T-helper 2 cell treated with Interferon-gamma antibody and Interleukin-4, amounts not matched to agents 100 ng/mL and 5 ng/mL, for 36 hours (primary cell): ENCODE measurements around the gene FGF23. TPM values are rescaled to one million over a fixed set of nuclear protein-coding genes. Genes with fewer than 3 reads are reported as not detected.

Experiments used
- intact Hi-C: fragments of 100-400 bp; cut with micrococcal nuclease; formaldehyde crosslinking; loops from one replicate; pipeline ENCODE4 v1.15.1; 2023
- total RNA-seq: library from RNA; stranded (reverse); gene quantifications from 2 replicates; pipeline ENCODE4 v1.2.3, GENCODE V29; 2022

FGF23 gene
- total RNA-seq, 1 donor from 2014 or later, result not detected

DNA sequence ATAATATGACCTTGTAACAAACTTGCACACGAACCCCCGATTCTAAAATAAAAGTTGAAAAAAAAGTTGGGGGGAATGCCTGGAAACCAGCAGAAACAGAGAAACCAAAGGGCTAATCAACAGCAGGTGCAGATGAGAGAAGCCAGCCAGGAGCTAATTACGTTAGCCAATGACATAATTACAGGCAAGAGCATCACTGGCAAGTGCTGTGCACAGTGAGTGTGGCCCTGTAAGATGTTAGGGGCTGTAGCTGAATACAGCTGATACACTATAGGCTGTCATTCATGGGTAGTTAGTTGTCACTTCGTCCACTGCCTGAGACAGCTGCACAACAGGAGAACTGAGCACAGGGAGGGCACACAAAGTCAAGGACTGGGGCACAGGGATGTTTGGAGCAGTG, 7.3 kb upstream of the FGF23 start:
- intact Hi-C loops, result no loop called here

DNA sequence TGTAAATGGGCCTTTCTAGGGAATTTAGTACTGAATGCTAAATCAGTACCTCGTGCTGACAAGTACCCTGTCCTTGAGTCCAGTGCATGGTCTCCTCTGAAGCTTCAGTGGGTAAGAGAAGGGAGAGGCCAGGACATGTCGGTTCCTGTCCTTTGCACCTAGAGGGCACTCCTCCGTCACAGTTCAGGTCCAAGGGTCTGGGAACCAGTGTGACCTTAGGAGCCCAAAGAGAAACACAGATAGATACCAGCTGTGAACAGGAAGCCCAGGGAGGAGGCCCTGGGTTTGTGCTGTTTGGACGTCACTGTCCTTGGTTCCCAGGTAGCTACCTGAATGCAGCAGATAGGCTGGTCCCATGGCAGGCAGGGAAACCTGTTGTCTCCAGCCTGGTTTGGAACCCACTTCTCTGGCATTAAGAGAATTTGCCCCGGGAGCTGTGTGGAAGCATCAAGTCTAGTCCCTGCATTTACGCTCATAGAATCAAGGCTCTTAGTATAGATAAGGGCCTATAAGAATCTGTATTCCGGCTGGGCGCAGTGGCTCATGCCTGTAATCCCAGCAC, 3.9 kb upstream of the FGF23 start:
- intact Hi-C loops, result no loop called here

DNA sequence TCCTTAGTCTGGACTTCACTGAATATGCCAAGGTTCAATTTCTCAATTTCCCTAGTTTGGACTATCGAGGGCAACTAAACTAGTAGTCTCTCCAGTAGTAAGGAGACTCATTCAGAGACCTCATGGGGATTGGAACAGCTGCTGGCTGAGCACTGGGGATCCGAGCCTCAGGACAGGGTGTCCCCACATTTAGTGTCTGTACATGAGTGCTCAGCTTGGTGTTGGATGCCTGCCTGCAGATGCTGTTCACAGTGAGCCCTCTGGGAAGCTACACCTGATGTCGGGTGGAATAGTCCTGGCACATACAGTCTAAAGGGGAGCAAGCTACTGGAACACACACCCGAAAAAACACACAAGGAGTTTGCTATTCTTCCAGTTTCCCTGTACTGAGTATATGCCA, 820 bp upstream of the FGF23 start:
- intact Hi-C loops, result no loop called here

DNA sequence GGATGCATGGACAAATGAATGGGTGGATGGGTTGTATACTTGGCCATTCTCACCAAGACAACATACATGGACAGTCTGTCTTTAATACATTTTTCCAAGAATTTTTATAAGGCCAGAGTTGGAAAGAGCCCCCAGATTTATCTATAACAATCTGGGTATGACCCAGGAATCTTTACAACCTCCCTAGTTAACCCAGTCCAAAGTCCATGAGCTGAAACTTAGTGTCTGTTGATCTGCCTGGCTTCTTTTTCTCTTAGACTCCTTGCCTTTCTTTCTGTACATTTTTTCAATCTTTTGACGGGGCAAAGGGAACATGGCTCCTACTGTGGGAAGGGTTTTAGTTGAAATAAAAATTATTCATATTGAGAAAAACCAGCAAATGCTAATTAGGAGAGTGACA, 740 bp downstream of the FGF23 start:
- intact Hi-C loops, result no loop called here

DNA sequence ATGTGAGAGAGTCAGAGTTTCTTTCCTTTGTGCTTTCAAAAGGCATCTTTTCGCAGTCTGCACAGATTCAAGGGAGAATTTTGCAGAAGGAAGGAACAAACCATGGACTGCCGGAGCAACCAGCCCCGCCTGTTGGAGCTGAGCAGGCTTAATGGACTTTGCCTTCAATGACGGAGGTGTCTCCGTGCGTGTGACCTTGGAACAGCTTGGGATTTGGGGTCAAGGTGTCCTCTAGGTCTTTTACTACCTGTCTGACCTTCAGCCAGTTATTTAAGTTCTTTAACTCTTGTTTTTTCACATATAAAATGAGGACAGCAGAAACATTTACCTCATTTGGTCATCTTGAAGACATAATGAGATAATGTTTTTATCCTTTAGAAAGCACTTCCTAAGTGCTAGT, 4.1 kb downstream of the FGF23 start:
- intact Hi-C loops, result no loop called here

DNA sequence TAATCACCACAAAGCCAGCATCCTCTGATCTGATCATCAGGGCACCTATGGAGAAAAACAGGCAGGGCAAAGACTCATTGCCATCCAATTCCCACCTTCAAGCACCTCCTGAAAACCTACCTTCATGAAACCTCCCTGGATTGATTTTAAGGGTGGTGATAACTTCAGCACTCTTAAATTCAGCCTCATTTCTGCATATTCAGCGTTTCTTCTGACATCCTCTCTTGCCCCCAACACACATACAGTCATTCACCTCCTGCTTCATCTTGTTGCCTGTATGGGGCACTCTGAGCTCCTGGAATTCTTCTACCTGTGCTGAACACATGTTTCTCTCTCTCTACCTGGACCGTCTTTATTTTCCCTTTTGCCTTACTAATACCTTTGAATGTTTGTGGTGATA, 6.9 kb downstream of the FGF23 start:
- intact Hi-C loops, result no loop called here

DNA sequence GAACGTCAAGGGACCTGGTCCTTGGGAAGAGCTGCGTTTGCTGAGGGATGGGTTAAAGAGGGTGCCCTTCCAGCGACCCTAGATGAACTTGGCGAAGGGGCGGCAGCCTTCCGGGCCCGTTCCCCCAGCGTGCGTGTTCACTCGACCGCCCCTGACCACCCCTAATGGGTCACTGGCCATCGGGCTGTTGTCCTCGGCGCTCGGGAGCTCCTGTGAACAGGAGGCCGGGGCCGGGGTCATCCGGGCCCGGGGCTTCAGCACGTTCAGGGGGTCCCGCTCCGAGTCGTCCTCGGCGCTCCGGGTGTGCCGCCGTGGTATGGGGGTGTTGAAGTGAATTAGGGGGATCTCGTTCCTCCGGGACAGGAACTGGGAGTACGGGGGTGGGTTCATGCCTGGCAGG, 9.2 kb downstream of the FGF23 start:
- intact Hi-C loops, result no loop called here

DNA sequence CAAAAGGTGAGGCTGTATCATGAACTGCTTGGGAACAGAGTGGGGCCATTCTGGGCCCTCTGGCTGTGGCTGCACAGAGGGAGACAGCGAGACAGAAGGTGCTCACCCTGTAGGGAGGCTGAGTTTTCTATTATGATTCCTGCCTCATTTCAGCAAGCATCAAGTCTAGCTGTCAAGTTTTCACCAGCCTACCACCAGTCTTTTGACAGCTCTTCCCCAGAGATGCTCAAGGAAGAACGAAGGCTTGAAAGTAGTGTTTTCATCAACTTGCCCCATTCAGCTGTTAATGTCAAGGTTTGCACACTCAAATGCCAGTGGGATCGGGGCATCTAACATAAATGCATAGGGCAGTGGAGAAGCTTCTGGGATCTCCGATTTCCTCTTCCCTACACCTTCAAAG, 10.0 kb downstream of the FGF23 start:
- intact Hi-C loops, result no loop called here

DNA sequence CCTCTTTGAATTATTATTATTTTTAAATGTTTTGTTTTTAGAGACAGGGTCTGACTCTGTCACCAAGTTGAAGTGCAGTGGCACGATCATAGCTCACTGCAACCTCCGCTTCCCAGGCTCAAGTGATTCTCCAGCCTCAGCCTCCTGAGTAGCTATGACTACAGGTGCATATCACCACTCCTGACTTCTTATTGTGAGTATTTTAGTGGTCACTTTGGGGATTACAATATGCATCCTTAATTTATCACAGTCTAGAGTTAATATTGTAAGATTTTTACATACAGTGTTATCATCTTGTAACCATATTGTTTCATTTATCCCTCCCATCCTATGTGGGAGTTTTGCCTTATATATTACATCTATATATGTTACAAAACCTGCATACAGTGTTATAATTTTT, 13.4 kb downstream of the FGF23 start:
- intact Hi-C loops, result no loop called here

DNA sequence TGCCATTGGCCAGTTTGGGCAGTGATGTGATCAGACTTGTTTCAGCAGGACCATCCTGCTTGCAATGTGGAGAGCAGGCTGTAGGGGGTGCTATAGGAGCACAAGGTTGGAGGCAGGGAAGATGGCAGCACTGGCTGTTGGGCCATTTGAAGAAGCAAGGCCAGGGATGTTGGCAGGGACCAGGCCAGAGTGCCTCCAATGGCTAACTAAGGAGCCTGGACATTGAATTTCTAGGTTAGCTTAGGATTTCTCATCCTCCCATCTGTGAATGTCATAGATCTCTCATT, 23.5 kb downstream of the FGF23 start:
- intact Hi-C loops, result loop anchor here (10.0 kb wide), 1 partner anchor 729 kb away; no protein-coding TSS in a partner anchor

DNA sequence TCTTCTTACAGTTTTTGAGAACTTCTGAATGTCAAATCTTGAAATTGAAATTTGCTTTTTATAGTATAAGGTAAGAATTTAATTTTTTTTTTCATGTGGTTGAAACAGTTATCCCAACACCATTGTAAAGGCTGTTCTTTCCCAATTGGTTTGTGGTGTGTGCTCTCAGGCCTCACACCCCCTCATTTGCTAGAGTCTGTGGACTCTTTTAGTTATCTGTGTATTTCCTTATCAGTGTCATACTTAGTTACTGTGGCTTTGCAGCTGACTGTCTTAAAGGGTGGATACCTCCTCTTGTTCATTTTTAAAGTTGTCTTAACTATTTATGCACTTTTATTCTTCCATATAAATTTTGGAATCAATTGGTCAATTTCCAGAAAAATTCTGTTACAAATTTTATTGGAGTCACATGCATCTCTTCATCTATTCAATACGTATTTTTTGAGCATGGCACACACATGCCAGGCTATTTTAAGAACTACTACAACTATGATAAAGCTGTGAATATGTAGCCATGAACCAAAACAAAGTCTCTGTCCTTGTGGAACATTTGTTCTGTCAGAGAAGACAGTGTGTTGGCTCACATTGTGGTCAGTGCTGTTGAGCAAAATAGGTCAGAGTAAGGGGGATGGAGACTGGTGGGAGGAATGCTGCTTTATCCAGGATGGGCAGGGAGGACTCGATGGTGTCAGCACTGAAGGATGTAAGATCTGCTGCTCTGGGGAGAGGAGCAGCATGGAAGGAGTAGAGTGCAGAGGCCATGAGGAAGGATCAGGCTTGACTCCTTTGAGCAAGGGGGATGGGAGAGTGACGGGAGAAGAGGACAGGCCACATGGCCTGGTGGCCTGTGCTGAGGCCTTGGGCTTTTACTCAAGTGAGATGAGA, 24.1 kb downstream of the FGF23 start:
- intact Hi-C loops, result loop anchor here (10.0 kb wide), 1 partner anchor 729 kb away; no protein-coding TSS in a partner anchor

DNA sequence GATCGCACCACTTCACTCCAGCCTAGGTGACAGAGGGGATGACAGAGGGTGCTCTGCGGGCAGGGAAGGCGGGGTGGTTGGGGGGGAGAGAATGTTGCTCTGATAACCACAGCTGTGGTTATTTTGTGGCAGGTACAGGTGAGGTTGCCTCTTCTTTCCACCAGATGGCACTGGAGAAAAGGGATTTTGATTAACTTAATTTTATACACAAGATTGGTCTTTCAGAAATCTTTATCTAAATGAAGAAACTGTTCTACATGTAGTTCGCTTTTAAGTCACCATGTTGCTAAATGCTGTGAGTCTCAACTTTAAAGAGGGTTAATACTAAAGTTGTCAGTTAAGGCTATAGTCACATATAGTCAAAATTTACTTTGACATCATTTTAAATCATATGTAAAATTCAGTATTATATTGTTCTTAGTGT, 25.7 kb downstream of the FGF23 start:
- intact Hi-C loops, result loop anchor here (2.0 to 10.0 kb wide), 3 partner anchors 173 to 731 kb away; no protein-coding TSS in a partner anchor

DNA sequence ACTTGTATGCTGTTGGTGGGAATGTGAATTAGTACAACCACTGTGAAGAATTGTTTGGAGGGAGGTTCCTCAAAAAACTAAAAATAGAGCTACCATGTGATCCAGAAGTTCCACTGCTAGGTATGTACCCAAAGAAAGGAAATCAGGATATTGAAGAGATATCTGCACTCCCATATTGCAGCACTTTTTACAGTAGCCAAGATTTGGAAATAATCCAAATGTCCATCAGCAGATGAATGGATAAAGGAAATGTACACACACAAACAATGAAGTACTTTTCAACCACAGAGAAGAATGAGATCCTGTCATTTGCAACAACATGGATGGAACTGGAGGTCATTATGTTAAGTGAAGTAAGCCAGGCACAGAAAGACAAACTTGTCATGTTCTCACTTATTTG, 32.6 kb downstream of the FGF23 start:
- intact Hi-C loops, result no loop called here

DNA sequence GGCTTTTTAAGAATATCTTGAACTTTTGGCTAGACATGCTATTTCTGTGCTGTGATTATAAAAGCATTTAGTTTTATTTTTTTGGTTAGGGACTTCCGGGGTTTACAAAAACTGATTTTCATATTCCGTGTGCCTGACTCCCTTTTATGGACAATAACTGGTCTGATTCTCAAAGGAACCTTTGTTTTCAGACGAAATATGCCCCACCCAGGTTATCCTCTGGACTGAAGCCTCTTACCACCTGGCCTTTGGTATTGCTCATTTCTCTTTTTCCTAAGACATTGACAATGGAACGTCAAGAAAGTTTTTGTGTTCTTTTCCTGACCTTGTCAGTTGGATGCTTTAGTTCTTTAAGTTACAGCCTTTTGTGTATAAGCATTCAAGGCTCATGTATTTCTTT, 47.7 kb downstream of the FGF23 start:
- intact Hi-C loops, result no loop called here

DNA sequence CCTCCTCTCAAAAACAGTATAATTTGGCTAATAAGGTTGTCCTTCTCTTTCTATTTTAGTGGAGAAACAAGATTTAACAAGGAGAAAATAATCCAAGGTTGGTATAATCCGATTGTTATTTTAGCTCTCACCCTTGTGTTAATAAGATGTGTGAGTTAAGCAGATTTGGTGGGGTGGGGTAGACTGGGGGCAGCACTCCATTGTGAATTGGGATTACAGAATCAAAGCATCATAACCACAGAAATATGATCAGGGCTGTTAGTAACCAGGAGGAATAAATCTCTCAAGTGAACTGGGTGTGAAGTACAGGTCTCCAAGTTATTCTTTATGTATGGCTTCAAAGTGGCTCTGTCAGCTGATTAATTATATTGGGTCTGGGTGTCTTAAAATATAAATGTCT, 48.3 kb downstream of the FGF23 start:
- intact Hi-C loops, result no loop called here

DNA sequence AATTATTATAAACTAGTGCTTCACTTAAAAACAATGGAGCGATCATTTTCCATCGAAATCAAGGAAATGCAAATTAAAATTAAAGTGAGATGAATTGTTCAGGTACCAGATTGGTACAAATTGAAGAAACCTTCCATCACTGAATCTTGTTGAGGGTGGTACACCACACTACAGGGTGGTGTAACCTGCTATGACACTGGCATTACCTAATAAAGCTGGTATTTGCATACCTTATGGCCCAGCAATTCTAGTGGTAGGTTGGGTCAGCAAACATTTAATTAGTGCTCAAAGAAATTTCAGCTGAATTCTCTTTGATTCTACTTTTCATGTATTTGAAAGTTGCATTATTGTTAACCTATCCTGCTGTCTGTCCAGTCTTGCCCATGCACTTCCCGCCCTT, 49.3 kb downstream of the FGF23 start:
- intact Hi-C loops, result no loop called here

DNA sequence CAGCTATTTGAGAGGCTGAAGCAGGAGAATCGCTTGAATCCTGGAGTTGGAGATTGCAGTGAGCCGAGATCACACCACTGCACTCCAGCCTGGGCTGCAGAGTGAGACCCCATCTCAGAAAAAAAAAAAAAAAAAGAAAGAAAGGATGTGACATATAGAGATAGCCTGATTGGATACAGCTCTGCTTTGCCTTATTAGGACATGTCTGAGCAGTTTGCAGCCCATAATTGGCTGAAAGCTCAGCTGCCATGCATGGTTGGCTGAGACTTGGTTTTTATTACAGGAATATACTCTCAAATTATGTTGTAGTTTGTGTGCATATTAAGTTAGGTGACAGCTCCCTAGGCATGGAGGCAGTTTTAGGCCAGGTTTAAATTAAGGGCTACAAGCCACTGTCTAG, 52.2 kb downstream of the FGF23 start:
- intact Hi-C loops, result no loop called here

DNA sequence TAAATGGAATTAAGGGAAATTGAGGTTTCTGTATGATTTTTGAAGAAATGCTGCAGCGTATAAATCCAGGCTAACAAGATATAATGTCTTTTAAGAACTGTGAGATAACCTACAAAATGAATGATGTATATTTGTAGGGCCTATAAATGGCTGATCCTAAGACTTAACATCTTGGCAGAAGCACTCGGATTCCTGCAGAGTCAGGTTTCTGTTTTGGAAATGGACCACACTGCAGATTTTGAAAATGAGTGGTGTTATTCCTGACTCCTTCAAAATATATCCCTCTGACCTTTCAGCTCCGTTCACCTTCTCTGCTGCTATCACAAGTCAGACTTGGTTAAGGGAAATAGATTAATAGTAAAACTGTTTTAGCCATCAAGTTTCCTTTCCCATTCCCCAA, 53.5 kb downstream of the FGF23 start:
- intact Hi-C loops, result no loop called here

DNA sequence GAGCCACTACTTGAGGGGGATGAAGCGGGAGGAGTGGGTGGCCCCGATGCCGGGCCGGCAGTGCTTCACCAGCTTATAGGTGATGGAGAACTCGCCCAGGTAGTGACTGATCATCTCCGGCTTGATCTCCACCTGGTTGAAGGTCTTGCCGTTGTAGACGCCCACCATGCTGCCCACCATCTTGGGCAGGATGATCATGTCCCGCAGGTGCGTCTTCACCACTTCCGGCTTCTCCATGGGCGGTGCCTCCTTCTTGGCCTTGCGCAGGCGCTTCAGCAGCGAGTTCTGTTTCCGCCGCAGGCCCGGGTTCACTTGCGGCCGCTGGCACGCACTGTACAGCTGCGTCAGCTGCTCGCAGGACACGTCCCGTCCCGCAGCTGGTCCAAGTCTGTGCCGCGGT, 55.1 kb downstream of the FGF23 start:
- intact Hi-C loops, result loop anchor here (5.0 kb wide), 2 partner anchors 217 to 452 kb away; partner anchors contain the start of gene PARP11

DNA sequence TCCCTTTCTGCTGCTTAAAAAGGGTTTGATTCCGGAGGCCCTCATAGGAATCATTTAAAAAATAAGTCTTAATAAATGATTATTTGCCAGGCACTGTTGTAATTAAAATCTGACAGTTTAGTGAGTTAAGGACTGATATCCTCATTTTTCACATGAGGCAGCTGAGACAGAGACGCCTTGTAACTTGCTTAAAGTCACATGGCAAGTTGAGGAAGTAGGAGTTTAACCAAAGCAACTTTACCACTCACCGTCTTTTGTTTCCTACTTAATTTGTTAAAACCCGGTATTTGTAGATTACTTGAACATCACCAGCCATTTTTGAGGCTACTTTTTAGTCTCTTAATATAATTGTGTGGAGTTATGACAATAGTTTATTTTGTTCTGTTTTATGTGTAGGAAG, 56.1 kb downstream of the FGF23 start:
- intact Hi-C loops, result loop anchor here (5.0 kb wide), 2 partner anchors 216 to 451 kb away; partner anchors contain the start of gene PARP11

DNA sequence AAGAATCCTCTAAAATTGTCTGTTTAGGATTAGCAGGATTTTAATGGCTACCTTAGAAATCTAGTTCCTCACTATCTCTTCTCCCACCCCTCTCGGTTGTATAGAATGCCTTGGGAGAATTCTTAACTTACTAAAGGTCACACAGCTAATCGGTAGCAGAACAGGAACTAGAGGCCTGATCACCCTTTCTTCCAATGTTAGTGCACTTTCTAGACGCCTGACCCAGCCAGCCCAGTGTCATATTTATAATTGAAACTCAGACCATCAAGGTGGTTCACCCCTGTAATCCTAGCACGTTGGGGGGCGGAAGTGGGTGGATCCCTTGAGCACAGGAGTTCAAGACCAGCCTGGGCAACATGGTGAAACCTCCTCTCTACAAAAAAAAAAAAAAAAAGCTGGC, 56.8 kb downstream of the FGF23 start:
- intact Hi-C loops, result loop anchor here (5.0 kb wide), 2 partner anchors 215 to 450 kb away; partner anchors contain the start of gene PARP11

DNA sequence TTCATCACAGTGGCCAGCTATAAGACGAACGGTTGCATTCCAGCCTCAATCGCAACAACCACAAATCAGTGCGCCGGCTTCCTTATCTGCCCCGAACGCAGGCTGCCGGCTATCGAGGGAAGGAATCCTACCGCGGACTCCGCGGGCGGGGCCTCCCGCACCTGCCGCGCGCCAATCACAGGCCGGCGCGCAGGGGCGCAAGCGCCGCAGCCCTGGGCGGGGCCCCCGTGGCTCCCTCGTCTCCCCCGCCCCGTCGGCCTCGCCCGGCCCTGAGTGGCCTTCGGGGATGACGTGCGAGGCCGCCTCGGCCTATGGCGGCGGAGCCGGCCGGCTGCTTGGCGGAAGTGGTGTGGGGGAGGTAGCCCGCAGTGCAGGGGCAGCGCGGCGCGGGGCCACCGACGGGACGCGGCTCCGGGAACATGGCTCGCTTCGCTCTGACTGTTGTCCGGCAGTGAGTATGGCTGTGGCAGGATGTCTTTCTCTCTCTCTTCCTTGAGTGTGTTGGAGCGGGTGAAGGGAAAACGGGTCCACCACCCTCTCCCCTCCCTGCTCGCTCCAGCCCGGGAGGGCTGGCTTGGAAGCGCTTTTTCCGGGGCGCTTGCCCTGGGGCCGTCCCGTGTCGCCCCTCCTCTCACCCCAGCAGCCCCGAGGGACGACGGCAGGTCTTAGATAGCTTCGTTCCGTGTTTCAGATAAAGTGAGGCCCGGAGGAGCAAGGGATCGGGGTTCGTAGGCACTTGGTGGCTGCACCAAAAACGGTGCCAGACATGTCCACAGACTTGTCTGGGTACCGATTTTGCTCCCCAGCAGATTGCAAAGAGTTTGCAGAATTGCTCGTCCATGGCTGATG, 58.4 kb downstream of the FGF23 start, which contains the start of gene TIGAR:
Gene TIGAR, plus strand, starts transcription at position 361 of the 849 bp plus-strand sequence. Its CDS starts 59 bp downstream, at position 420.
- intact Hi-C loops, result loop anchor here (1.0 to 5.0 kb wide), 5 partner anchors 49 to 449 kb away; partner anchors contain the start of genes PARP11 and RAD51AP1
